ENCODE results near the gene KCNIP1. TPM values are rescaled to one million over a fixed set of nuclear protein-coding genes. Genes with fewer than 3 reads are reported as not detected.
A peak's percentile ranks its signal among the peaks of the same experiment; 100 is the strongest.

The KCNIP1 gene
- total RNA-seq, 1 experiment from 2014 or later = not detected

GRCh38 chr5:170611449-170612090, 107.8 kb downstream of the KCNIP1 start:
- Histone ChIP-seq H3K4me2 (ENCODE audit: low read length) (no peak overlapping the region), H2AFZ (ENCODE audit: low read depth, low read length, poor library complexity, severe bottlenecking) (no peak overlapping the region), H3K9ac (ENCODE audit: low read length) (no peak overlapping the region), H3K9me2 (ENCODE audit: insufficient read depth) (no peaks in the 10 kb centered on the region), H4K20me1 (ENCODE audit: insufficient read depth) (no peaks in the 10 kb centered on the region), H3K4me1 (ENCODE audit: control insufficient read depth in 1 of 2, insufficient read depth in 2 of 2, low read length in 2 of 2) (peaks cover 0 to 12% of the 10 kb centered on the region in 2 experiments; a peak in 2 of 4 replicates), H3K36me3 (ENCODE audit: control insufficient read depth in 1 of 2, insufficient read depth in 2 of 2, low read length in 2 of 2) (no peaks in the 10 kb centered on the region), H3K4me3 (replicated peaks in 1 of 2; ENCODE audit: low read depth in 1 of 2, low read length in 2 of 2) (no peak overlapping the region), H3K79me2 (ENCODE audit: insufficient read depth, low read length) (no peaks in the 10 kb centered on the region), H3K27ac (ENCODE audit: low read depth, low read length) (no peak overlapping the region), H3K9me3 (ENCODE audit: control insufficient read depth in 1 of 2, insufficient read depth in 1 of 2, low read depth in 1 of 2, low read length in 2 of 2) (no peaks in the 10 kb centered on the region), H3K27me3 (ENCODE audit: insufficient read depth, low read length) (no peaks in the 10 kb centered on the region)
- intact Hi-C loops (cut with micrococcal nuclease) = no loop called here
- ChIA-PET RAD21 (ENCODE audit: low non-redundant PET in 1 of 2, low total read pairs in 2 of 2, uncharacterized antibody in 2 of 2, unreplicated experiment in 2 of 2) (interaction anchor here in 1 of 2 experiments (0.6 kb wide), 1 partner anchor 48 kb away, joined by 4 read pairs; no protein-coding TSS in a partner anchor), POLR2A (no interaction called here), CTCF (interaction anchor here (1.0 kb wide), 1 partner anchor 27 kb away, joined by 3 read pairs; no protein-coding TSS in a partner anchor)
- BruUV-seq (replicated peaks) = no TSS peak
- ATAC-seq (no peak), DNase-seq (ENCODE audit: low read depth, low spot score) (no peak)
- no peak for TF ChIP-seq ZNF274 (IDR thresholded peaks at IDR 0.05; ENCODE audit: low read depth, low read length)
- peak; percentile 42 for TF ChIP-seq REST (IDR thresholded peaks at IDR 0.05; ENCODE audit: low read depth)

GRCh38 chr5:170612256-170612678, 108.4 kb downstream of the KCNIP1 start:
- Histone ChIP-seq H4K20me1 (ENCODE audit: insufficient read depth) (no peaks in the 10 kb centered on the region), H3K9ac (ENCODE audit: low read length) (no peak overlapping the region), H3K4me2 (ENCODE audit: low read length) (no peak overlapping the region), H3K79me2 (ENCODE audit: insufficient read depth, low read length) (no peaks in the 10 kb centered on the region), H2AFZ (ENCODE audit: low read depth, low read length, poor library complexity, severe bottlenecking) (no peak overlapping the region), H3K4me1 (ENCODE audit: control insufficient read depth in 1 of 2, insufficient read depth in 2 of 2, low read length in 2 of 2) (peaks cover 0 to 12% of the 10 kb centered on the region in 2 experiments; a peak in 2 of 4 replicates), H3K27ac (ENCODE audit: low read depth, low read length) (no peak overlapping the region), H3K27me3 (ENCODE audit: insufficient read depth, low read length) (no peaks in the 10 kb centered on the region), H3K9me3 (ENCODE audit: control insufficient read depth in 1 of 2, insufficient read depth in 1 of 2, low read depth in 1 of 2, low read length in 2 of 2) (no peaks in the 10 kb centered on the region), H3K9me2 (ENCODE audit: insufficient read depth) (no peaks in the 10 kb centered on the region), H3K4me3 (replicated peaks in 1 of 2; ENCODE audit: low read depth in 1 of 2, low read length in 2 of 2) (no peak overlapping the region), H3K36me3 (ENCODE audit: control insufficient read depth in 1 of 2, insufficient read depth in 2 of 2, low read length in 2 of 2) (no peaks in the 10 kb centered on the region)
- no peak for DNase-seq (ENCODE audit: low read depth, low spot score)
- intact Hi-C loops (cut with micrococcal nuclease) = no loop called here
- no peak for ATAC-seq
- ChIA-PET RAD21 (ENCODE audit: low non-redundant PET in 1 of 2, low total read pairs in 2 of 2, uncharacterized antibody in 2 of 2, unreplicated experiment in 2 of 2) (no interaction called here), POLR2A (no interaction called here), CTCF (no interaction called here)
- BruUV-seq (replicated peaks) = no TSS peak
- TF ChIP-seq REST (IDR thresholded peaks at IDR 0.05; ENCODE audit: low read depth) (no peak), SRF (IDR thresholded peaks at IDR 0.05; ENCODE audit: low read depth) (no peak), ELF1 (IDR thresholded peaks at IDR 0.05; ENCODE audit: borderline replicate concordance, low read depth) (no peak), EZH2phosphoT487 (IDR thresholded peaks at IDR 0.05; ENCODE audit: borderline replicate concordance) (no peak), SP1 (IDR thresholded peaks at IDR 0.05; ENCODE audit: low read depth) (no peak), CEBPB (IDR thresholded peaks at IDR 0.05; ENCODE audit: low read depth) (no peak), CTCF (IDR thresholded peaks at IDR 0.05 in 2 of 3, conservative IDR thresholded peaks at IDR 0.05 in 1 of 3; ENCODE audit: borderline replicate concordance in 1 of 3, insufficient read depth in 1 of 3, low read depth in 2 of 3, low read length in 2 of 3) (no peak)
